Activated naive CD8-positive, alpha-beta T cell treated with anti-CD3 and anti-CD28 coated beads, Interleukin-2, amount 50 U/mL, for 16 hours (primary cell): ENCODE results near the gene CYFIP2.
"Not testable (repeated sequence)": the region's sequence is repeated elsewhere in the genome, so short reads cannot be mapped to it uniquely, and the experiment has no call there.

Experiments
- DNase-seq: peaks from one replicate; pipeline ENCODE4 v3.0.0-alpha.2; 2020; ENCODE audit warnings: low read depth, low spot score

The CYFIP2 gene

DNA sequence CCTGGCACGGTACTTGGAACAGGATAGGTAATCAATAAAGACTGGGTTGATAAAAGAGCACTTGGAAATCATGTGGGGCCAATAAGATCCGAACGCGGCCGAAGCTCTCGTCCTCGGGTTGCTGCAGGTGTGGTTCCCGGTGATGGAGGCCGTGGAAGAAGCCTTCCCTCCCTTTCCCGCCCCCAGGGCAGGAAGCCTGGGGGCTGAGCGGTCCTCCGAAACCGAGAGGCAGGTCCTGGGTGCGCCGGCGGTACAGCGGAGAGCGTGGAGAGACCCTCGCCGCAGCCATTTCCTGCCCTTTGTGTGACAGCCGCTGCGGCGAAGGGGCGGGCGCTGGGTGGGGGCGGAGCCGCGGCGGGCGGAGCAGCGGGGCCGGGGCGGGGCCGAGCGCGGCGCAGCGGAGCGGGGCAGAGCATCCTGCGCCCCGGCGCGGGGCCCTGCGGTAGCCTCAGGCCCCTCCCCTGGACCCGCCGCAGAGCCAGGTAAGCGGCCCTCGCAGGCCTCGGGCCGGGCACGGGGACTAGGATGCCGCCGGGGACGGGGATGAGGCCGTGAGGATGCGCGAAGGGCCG, at the start of gene CYFIP2:
Gene CYFIP2, plus strand, starts transcription at position 410 of the 572 bp plus-strand sequence. CDS start 19,239 bp downstream, outside the sequence.
- peak; percentile 65 for DNase-seq

DNA sequence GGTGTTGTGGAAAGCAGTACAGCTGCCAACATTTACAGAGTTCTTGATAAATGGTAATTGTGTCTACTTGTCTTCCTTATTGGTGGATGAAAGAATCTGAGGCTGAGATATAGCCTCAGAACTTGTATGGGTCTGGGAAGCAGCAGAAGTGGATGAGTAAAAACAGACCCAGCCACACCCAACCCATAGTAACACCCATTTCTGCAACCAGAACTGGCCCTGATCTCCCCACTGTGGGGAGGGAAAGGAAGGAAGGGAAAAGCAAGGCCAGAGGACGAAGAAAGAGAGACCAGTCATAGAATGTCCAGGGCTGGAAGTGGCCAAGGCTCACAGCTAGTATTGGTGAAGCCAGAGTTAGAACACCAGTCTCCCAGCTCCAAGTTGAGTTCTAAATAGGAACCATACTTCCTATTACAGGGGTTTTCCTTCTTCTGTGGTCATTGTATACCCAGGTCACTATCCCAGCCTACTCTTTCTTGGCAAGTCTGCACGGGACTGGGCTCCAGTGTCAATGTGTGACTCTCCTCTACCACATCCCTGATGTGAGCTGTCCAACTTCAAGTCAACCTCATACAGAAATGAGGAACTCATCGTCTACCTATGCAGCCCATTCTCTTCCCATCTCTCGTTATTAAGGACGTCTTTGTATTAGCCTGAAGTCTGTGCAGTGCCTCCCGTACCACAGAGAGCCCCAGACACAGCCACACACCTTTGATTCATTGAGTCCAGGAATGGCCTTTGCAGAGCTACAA, 49.4 kb upstream of the CYFIP2 start:
- no peak for DNase-seq

DNA sequence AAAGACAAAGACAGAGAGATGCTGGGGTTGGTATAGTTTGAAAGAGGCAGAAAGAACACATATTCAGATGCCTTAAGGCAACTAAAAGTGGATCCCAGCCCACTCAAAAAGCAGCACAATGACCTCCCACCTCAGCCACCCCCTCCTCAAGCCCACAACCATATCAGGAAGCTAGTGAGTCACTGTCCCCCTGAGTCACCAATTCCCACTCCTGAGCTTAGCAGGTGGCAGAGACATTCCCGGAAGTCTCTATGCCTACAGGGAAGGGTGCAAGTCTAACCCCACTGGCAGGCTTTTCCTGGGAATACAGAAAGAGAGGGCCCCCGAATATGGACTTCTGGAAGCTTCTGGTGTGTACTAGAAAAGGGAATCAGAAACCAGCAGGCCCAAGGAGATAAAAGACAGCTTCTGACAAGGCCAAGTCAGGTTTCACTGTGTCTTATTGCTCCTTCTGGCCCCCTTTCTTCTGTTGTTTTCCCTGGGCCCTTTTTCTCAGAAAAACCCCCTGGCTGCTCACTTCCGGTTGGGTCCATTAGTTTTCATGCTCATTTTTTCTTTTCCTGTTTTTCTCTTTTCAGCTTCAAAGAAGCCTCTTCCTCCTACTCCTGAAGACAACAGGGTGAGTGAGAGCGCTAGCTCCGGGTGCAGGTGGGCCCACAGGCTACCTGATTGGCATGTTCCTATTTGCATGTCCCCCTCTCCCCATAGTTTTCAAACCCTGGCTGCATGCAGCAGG, 48.5 kb upstream of the CYFIP2 start:
- DNase-seq, result no peak

DNA sequence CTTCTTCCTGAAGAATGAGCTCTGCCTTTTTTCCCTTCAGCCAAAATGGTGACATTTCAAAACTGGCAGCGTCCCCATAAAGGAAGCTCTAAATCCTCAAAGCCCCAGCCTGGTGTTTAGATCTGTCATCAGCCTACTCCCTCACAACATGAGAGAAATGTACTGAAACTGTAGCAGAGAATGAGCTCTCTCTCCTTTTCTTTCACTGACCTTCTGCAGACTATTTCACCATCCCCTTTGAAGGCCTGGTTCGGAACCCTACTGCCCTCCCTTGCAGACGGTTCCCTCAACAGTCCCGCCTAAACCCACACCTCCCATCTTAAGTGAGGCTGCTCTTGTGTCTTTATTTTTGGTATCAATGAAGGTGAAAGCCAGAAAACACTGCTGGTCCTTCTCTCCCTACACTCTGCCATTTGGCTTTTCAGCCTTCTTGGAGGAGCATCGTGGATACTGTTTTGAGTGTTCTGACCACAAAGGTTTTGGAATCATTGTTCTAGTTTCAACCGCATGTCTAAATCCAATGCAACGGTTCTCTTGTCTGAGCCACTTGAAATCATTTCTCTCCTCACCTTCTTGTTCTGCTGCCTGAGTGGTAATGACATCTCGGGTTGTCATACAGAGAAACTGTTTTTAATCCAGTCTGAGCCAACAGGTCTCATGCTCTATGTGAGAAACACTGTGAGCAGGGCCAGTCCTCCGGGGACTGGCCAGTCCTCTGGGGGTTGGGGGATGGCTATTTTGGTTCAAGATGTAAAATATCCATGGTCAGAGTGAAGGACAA, 46.2 kb upstream of the CYFIP2 start:
- DNase-seq, result no peak

DNA sequence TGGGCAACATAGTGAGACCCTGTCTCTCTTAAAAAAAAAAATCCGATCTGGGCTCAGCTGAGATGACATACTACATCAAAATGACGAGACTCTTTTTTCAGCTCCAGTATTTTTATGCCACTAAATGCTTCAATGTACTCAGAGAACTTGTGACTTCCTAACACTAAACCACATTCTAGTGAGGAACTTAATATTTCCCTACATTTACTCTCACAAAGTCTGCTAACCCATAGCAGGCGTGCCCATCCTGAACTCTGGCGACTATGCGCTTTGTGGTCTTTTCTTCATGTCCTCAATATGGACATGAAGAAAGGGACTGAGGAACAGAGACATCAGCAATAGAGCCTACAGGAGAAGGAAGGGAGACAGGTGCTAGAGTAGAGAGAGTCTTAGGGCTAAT, 44.0 kb upstream of the CYFIP2 start:
- DNase-seq, result no peak

DNA sequence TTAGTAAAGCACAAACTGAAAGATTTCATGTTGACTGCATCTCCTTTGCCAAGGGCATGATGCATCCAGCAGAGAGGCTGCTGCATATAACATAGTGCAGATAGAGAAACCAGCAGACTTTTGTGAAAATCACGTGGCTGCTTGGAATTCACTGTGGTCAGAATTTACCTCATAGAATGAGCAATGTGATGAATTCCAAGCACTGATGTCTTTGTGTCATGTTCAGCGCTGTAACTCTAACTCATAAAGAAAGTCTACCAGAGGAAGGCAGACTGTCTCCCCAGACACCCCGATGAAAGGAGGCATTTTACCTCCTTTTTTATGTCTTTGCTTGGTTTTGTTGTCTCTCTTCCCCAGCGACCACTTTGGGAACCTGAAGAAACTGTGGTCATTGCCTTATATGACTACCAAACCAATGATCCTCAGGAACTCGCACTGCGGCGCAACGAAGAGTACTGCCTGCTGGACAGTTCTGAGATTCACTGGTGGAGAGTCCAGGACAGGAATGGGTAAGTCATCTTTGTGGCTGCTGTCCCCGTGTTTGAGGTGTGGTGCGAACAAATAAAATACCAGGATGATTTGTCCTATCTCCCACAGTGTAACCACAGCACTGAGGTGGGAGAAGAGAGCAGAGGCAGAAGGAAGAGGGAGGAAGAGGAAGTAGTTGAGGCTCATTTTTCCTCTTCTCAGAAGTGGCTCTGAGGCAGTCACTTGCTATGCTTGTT, 43.3 kb upstream of the CYFIP2 start:
- peak; percentile 78 for DNase-seq

DNA sequence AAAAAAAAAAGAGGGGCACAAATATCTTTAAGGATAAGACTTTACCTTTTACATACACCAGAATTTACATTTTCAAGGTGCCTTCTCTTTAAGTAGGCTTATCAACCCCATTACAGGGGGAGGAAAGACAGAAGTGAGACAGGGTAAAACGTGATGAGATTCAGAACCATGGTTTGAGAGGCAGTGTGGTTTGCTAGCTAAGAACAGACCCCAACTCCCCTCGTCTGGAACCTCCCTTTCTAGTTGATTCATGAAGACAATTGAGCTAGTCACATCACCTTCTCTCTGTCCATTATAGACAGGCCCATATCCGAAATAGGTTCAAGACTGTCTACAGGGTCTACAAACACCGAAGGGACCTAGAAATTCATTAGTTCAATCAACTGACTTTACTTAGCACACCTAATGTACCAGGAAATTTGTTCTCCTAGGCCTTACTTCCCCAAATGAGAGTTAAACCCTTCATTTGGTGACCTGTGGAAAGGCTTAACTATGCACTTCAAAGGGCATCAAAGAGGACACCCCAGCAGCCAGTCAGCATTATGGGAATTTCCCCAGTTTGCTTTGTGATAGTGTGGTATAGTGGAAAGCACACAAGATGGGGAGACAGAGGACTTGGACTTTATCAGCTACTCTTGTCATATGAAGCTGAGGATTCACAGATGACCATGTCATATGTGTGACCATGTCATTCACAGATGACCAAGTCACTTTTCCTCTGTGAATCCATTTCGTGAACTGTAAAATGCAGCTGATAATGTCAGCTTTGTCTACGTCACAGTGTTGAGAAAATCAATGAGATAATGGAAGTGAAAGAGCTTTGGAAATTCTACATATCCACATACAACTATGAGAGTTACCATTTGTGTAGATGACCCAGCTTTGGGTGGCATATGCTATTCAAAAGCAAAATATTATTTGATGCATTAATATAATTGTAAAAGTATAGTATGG, 40.2 kb upstream of the CYFIP2 start:
- DNase-seq, result no peak

DNA sequence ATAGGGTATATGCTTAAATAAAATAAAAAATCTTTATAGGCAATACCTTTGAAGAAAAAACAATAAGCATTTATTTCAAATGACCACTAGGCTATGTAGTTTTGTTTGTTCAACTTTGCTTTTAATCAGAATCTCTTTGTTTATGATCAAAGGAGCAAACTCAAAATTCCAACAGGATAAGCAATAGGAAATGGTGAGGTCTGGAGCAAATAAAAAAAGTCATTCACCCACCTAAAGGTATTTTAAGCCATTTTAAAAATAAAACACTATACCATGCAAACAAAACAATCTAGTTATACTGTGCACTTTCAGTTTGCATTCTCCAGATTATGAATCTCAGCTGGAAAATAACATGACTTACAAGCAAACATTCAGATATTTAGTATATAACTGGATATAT, 35.3 kb upstream of the CYFIP2 start:
- no peak for DNase-seq

DNA sequence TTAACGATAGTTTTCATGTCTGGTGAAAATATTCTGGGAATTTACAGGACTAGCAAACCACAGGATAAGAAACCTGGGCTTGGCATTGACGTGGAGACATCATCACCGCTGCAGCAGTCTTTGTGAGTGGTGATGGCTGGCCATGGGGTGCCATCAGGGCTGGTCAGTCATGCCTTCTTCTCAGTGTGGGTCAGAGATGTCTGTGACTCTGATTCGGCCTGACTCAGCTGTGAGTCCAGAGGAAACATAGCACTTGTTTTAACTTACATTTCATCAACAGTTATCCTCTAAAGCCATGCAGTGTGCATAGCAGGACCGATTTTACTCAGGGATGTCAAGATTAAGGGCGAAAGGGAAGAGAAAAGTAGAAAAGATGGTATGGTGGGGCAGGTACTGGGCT, 33.2 kb upstream of the CYFIP2 start:
- no peak for DNase-seq

DNA sequence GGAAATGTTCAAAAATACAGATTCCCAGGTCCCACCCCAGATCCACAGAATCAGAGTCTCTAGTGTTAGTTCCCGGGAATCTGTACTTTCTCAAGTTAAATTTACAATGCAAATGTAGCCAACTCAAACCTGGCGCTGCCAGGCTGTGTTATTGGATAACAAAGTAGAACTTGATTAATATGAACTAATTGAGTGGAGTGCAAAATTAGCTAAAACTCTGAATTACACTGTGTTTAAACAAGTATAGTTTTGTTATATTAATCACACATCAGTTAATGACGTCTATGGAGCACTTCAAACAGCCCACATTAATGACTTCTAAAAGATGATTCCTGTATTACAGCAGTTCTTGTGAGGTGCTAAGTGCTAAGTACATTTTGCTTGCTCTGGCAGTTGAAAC, 32.4 kb upstream of the CYFIP2 start:
- no peak for DNase-seq

DNA sequence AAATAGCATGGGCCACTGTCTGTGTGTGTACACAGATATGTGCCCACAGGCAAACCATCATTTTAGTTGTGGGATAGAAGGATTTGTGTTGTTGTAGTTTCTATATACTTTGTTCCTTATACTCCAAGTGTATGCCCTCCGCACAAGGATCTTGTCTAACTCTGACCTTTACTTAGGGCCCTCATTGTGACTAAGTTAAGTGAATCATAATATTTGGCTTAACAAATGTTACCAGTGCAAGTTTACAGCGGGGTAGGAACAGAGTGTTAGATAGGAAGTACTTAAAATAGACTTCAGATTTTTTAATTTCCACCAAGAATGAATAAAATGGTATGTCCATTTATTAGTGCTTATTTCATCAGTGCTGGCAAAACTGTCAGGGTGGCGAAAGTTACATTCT, 29.5 kb upstream of the CYFIP2 start:
- no peak for DNase-seq

DNA sequence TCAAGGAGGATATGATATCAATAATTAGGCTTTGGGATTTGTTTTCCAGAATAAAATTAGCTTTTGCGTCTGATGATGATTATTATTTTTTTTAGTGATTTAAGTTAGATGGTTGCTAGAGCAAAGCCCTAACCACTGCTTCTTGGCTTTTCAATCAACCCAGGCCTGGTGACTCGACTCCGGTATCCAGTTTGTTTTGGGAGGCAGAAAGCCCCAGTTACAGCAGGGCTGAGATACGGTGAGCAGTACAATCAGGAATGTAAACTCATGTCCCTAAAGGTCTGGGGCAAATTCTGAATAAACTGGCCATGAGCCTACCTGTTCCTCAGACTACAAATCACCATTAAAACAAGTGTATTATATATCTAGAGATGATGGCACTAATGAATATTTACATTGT, 24.4 kb upstream of the CYFIP2 start:
- no peak for DNase-seq

DNA sequence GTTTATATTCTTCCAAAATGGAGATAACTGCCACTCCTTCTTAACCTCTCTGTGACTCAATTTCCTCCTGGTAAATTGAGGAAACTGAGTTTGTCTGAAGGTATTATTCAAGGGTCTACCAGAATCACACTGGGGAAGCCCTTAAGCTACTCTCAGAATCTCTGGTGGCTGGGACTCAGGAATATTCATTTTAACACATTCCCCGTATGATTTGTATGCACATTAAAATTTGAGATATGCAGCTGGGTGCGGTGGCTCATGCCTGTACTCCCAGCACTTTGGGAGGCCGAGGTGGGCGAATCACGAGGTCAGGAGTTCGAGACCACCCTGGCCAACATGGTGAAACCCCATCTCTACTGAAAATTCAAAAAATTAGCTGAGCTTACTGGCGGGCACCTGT, 21.2 kb upstream of the CYFIP2 start:
- DNase-seq, result not testable (repeated sequence)

DNA sequence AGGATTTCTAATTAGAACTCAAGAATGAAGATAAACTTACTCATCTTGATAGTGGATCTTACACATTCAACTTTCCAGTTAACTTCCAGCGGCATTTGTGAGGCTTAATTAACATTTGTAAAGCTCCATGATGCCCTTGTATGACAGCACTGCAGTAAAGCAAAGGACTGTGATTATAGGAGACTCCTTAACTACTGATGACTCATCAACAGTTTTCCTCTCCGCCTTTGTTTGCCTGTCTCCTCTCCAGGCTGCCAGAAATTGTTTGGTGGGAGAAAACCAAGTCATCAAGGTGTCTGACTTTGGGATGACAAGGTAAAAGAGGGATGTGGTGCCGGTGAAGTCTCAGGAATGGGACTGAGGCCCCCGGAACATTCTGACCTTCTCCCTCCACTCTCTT, 20.4 kb upstream of the CYFIP2 start:
- DNase-seq, result no peak

DNA sequence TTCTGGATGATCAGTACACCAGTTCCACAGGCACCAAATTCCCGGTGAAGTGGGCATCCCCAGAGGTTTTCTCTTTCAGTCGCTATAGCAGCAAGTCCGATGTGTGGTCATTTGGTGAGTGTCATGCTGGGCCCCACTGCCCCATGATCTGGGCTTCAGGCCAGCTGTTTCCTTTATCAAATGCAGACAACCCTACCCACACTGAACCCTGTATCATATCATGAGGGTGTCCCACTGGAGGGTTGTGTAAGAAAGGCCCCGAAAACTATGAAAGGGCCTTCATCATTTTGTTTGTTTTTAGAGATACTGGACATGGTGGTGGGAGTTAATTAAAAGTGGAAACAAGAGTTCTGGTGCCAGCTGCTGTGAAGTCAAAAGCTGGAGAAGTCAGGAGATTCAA, 20.0 kb upstream of the CYFIP2 start:
- no peak for DNase-seq

DNA sequence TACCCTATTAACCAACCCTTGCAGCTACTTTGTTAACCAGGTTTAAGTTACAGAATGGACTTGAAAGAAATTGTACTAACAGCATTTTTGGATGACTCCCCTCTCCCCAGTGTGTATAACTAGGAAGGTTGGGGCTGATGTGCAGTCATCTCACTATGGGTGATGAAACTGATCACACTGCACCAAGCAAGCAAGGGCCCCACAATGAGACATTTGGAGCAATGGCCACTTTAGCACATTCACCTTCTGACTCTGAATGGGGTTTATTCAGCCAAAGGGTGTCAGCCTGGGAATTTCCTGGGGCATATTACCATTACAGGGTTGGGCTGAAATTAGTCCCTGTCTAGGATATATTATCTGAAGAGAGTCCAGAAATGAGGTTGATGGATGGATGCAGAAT, 18.7 kb upstream of the CYFIP2 start:
- no peak for DNase-seq

DNA sequence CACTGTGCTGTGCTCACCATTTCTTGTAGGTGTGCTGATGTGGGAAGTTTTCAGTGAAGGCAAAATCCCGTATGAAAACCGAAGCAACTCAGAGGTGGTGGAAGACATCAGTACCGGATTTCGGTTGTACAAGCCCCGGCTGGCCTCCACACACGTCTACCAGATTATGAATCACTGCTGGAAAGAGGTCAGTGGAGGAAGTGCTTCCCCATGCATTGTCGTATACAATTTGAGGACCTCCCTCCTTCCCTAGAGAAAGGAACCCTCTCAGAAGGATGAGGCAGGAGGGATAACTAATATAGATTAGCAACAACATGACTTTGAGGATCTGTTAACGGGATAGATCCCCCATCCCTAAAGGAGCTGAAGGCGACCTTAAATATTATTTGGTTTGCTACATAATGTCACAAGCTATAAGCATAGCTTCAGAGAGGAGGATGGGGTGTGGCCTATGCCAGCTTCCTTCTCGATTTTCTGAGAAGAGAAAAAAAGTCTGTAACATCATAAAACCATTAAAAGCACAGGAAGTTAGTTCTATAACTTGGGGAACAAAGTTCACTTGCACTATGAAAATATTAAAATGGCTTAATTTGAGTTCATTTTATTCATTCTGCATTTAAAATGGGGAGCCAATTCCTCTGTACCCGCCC, 17.0 kb upstream of the CYFIP2 start:
- DNase-seq, result no peak

DNA sequence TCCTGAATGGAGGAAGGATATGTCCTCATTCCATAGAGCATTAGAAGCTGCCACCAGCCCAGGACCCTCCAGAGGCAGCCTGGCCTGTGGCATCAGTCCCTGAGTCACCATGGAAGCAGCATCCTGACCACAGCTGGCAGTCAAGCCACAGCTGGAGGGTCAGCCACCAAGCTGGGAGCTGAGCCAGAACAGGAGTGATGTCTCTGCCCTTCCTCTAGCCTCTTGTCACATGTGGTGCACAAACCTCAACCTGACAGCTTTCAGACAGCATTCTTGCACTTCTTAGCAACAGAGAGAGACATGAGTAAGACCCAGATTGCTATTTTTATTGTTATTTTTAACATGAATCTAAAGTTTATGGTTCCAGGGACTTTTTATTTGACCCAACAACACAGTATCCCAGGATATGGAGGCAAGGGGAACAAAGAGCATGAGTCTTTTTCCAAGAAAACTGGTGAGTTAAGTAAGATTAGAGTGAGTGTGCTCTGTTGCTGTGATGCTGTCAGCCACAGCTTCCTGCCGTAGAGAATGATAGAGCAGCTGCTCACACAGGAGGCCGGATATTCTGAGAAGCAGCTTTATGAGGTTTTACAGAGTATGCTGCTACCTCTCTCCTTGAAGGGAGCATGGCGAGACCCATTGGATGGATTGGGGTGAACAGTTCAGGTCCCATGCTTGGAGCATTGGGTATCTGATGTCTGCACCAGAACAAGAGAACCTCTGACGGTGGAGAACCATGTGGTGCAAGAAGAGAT, 13.0 kb upstream of the CYFIP2 start:
- DNase-seq, result no peak

DNA sequence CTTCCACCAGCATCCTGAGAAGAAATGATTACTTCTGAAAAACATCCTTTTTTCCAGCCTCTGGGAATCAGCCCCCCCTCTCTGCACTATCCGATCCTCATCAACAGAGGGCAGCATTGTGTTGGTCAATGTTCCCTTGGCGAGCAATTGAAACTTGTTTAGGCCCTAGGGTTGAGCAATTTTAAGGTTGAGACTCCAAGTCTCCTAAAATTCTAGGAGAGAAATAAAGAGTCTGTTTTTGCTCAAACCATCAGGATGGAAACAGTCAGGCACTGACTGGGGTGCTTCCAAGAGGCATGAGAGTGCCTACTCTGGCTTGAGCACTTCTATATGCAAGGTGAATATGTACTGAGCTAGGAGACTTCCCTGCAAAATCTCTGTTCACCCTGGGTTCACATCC, 12.4 kb upstream of the CYFIP2 start:
- DNase-seq, result no peak
